Body of pancreas (tissue), 4 donors: ENCODE measurements around the gene NTMT1. TPM values are rescaled to one million over a fixed set of nuclear protein-coding genes. Genes with fewer than 3 reads are reported as not detected.
"Not testable (repeated sequence)": the region's sequence is repeated elsewhere in the genome, so short reads cannot be mapped to it uniquely, and the experiment has no call there.

Experiments
- ATAC-seq: fragments of 150-250 bp; one replicate; pipeline ENCODE4 v1.9.1; 2016
- DNase-seq, 4 donors: peaks; one replicate each; pipeline ENCODE4 v3.0.0-alpha.2; 2019
- H3K27ac ChIP-seq, 4 donors: fragments of 200-600 bp; sonication (generic); 1 replicate in 3 of 4; 2 replicates in 1 of 4; pipeline versions ENCODE4 v1.5.1 to v1.6.1; 2016 to 2019; ENCODE audit warnings: mild to moderate bottlenecking in 1 of 4, mixed read lengths in 1 of 4, moderate library complexity in 1 of 4
- H3K27me3 ChIP-seq, 2 donors: fragments of 200-600 bp; sonication (generic); one replicate each; pipeline ENCODE4 v1.6.0; 2016; ENCODE audit warnings: mild to moderate bottlenecking in 1 of 2
- H3K36me3 ChIP-seq, 2 donors: fragments of 200-600 bp; sonication (generic); replicated peaks in 1 of 2; 2 replicates each; pipeline ENCODE4 v1.5.1; 2016; ENCODE audit warnings: low read depth in 2 of 2; ENCODE audit not compliant: insufficient read depth in 1 of 2
- H3K4me1 ChIP-seq: fragments of 200-600 bp; sonication (generic); one replicate; pipeline ENCODE4 v1.6.0; 2016
- H3K4me3 ChIP-seq, 2 donors: fragments of 200-600 bp; sonication (generic); 1 replicate in 1 of 2; 2 replicates in 1 of 2; pipeline ENCODE4 v1.5.1; 2016 to 2019
- H3K9me3 ChIP-seq, 3 donors: fragments of 200-600 bp; sonication (generic); 1 replicate in 2 of 3; 2 replicates in 1 of 3; pipeline ENCODE4 v1.5.1; 2016
- POLR2A ChIP-seq, 3 donors: fragments of 450-650 bp; IDR thresholded peaks; one replicate each; pipeline ENCODE4 v1.6.1; 2016; ENCODE audit warnings: antibody characterized with exemption in 3 of 3, mild to moderate bottlenecking in 2 of 3
- WGBS, 2 donors: methylation state at CpG; one replicate each; pipeline ENCODE4 v1.1.5; 2017; 5-methylcytosine and 5-hydroxymethylcytosine counted together
- intact Hi-C: fragments of 100-400 bp; cut with DNase I; formaldehyde crosslinking; loops from one replicate; pipeline ENCODE4 v1.15.1; 2023
- total RNA-seq, 2 donors: library from RNA; depleted of rRNA; stranded (reverse); fragments of >200 nt; gene quantifications; one replicate each; pipeline ENCODE4 v1.1.0, GENCODE V29; 2016
- TF ChIP-seq, protein P1 (sequence below), 7 experiments: fragments of 450-650 bp in 4 of 7; fragments of 200-600 bp in 3 of 7; sonication (generic) in 3 of 7; IDR thresholded peaks; one replicate each; pipeline ENCODE4 v1.5.1; 2016 to 2019; ENCODE audit warnings: antibody characterized with exemption in 7 of 7

The NTMT1 gene
- total RNA-seq, 2 donors from 2014 or later = 11.2 to 14.5 TPM

DNA sequence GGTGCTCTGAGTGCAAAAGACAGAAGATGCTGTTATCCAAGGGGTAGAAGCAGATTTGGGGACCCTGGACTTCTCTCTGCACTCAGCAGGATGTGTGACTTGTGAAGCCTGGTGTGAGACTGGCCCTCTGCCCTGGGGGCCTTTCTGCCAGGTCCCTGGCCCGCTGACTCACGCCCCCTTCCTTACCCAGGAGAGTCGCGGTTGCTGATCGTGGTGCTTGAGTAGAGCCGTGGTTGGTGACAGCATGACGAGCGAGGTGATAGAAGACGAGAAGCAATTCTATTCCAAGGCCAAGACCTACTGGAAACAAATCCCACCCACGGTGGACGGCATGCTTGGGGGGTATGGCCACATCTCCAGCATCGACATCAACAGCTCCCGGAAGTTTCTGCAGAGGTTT, 6.5 kb downstream of the NTMT1 start:
- H3K27ac ChIP-seq = no peak overlapping the region
- H3K4me3 ChIP-seq = no peak overlapping the region
- peaks cover 7 to 18% of the 10 kb centered on the region in 2 donors for H3K36me3 ChIP-seq
- intact Hi-C loops = no loop called here
- no peak for ATAC-seq
- H3K9me3 ChIP-seq = no peaks in the 10 kb centered on the region
- no peak for TF ChIP-seq POLR2A (IDR thresholded peaks at IDR 0.05)
- TF ChIP-seq, protein P1, sequence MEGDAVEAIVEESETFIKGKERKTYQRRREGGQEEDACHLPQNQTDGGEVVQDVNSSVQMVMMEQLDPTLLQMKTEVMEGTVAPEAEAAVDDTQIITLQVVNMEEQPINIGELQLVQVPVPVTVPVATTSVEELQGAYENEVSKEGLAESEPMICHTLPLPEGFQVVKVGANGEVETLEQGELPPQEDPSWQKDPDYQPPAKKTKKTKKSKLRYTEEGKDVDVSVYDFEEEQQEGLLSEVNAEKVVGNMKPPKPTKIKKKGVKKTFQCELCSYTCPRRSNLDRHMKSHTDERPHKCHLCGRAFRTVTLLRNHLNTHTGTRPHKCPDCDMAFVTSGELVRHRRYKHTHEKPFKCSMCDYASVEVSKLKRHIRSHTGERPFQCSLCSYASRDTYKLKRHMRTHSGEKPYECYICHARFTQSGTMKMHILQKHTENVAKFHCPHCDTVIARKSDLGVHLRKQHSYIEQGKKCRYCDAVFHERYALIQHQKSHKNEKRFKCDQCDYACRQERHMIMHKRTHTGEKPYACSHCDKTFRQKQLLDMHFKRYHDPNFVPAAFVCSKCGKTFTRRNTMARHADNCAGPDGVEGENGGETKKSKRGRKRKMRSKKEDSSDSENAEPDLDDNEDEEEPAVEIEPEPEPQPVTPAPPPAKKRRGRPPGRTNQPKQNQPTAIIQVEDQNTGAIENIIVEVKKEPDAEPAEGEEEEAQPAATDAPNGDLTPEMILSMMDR (IDR thresholded peaks at IDR 0.05) = no peak
- DNase-seq = no peak
- H3K27me3 ChIP-seq = no peaks in the 10 kb centered on the region
- peaks cover 47% of the 10 kb centered on the region for H3K4me1 ChIP-seq
- 79 to 82% methylated on average over 13 of the region's 13 CpGs for WGBS, 2 donors

DNA sequence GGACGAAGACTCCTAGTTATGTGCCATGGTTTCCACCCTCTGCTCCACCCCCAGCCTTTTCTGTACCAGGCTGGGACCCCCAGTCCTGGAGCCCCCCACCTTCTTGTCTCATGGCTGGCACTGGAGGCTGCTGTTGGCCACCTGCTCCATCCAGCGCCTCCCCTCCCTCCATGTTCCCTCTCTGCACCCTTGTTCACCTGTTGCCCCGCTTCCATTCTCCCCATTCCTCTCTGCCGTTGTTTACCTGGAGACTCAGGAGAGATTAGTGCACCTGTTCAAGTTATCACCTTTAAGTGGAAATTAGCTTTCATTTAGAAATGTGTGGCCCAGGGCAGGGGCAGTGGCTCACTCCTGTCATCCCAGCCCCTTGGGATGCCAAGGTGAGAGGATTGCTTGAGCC, 7.2 kb downstream of the NTMT1 start:
- Histone ChIP-seq H3K4me1 (peaks cover 40% of the 10 kb centered on the region), H3K27ac (no peak overlapping the region), H3K27me3 (no peaks in the 10 kb centered on the region), H3K9me3 (no peaks in the 10 kb centered on the region), H3K36me3 (peaks cover 12 to 24% of the 10 kb centered on the region in 2 donors), H3K4me3 (no peak overlapping the region)
- 85% methylated on average over 4 of the region's 4 CpGs for WGBS, 2 donors
- no peak for DNase-seq
- ATAC-seq = no peak
- intact Hi-C loops = no loop called here
- TF ChIP-seq, protein P1 (IDR thresholded peaks at IDR 0.05) = no peak
- no peak for TF ChIP-seq POLR2A (IDR thresholded peaks at IDR 0.05)

DNA sequence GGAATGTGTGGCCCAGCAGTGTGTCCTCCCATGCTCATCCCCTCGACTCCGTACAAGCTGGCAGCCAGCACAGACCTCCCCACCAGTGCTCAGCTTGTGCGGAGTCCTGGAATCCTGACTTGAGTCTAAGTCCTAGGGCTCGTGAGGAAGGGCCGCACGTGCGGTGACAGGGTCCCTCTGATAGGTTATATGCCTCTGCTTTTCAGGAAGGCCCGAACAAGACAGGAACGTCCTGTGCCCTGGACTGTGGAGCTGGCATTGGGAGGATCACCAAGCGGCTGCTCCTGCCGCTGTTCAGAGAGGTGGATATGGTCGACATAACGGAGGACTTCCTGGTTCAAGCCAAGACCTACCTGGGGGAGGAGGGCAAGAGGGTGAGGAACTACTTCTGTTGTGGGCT, 7.9 kb downstream of the NTMT1 start:
- peaks cover 35% of the 10 kb centered on the region for H3K4me1 ChIP-seq
- ATAC-seq = no peak
- H3K9me3 ChIP-seq = no peaks in the 10 kb centered on the region
- H3K4me3 ChIP-seq = no peak overlapping the region
- H3K36me3 ChIP-seq = peaks cover 12 to 29% of the 10 kb centered on the region in 2 donors
- intact Hi-C loops = no loop called here
- DNase-seq = no peak
- WGBS, 2 donors = 77 to 93% methylated on average over 11 to 13 of the region's 13 CpGs
- TF ChIP-seq, protein P1 (IDR thresholded peaks at IDR 0.05) = no peak
- no peak for TF ChIP-seq POLR2A (IDR thresholded peaks at IDR 0.05)
- H3K27me3 ChIP-seq = no peaks in the 10 kb centered on the region
- H3K27ac ChIP-seq = no peak overlapping the region

DNA sequence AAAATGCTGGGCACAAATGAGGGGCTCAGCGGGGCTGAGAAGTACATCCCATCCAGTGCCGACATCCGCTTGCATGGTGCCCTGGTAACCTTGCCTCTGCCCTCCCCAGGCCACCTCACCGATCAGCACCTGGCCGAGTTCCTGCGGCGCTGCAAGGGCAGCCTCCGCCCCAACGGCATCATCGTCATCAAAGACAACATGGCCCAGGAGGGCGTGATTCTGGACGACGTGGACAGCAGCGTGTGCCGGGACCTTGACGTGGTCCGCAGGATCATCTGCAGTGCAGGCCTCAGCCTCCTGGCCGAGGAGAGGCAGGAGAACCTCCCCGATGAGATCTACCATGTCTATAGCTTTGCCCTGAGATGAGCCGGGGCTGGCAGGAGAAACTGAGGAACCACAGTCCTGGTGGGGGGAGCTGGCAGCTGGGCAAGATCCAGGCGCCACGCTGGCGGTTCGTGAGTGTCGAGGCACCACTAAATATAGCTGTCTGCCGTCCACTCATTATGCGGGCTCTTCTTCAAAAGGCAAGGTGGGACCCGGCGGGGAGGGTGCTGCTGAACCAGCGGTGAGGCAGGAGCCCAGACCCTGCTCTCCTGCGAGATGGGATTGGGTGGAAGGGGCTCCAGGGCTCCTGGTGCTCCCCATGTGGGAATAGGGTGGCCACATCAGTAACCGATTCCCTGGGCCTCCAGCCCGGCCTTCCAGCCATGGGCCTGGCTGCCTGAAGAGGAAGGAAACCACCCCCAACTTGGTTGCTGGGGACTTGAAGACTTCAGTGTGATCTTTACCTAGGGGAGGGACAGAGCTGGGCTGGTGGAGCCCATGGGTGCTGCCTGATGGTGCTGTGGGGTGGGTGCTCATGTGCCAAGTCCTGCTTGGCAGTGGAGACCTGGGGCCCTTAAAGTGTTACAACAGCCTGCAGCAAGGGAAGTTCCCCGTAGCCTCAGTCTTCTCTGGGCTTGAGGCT, 9.4 kb downstream of the NTMT1 start:
- intact Hi-C loops = no loop called here
- WGBS, 2 donors = 89 to 91% methylated on average over 12 to 34 of the region's 34 CpGs
- Histone ChIP-seq H3K9me3 (no peaks in the 10 kb centered on the region), H3K4me1 (peaks cover 35% of the 10 kb centered on the region), H3K27ac (no peak overlapping the region), H3K36me3 (peaks cover 12 to 31% of the 10 kb centered on the region in 2 donors), H3K27me3 (no peaks in the 10 kb centered on the region), H3K4me3 (no peak overlapping the region)
- no peak for TF ChIP-seq POLR2A (IDR thresholded peaks at IDR 0.05)
- TF ChIP-seq, protein P1 (IDR thresholded peaks at IDR 0.05) = no peak
- DNase-seq (no peak), ATAC-seq (no peak)

DNA sequence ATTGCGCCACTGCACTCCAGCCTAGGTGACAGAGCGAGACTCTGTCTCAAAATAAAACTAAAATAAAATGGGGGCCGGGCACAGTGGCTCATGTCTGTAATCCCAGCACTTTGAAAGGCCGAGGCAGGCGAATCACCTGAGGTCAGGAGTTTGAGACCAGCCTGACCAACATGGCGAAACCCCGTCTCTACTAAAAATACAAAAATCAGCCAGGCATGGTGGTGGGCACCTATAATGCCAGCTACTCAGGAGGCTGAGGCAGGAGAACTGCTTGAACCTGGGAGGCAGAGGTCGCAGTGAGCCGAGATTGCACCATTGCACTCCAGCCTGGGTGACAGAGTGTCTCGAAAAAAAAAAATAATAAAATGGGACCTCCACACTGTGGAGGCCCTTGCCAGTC, 10.4 kb downstream of the NTMT1 start:
- ATAC-seq, H3K27me3 ChIP-seq, intact Hi-C loops, H3K4me3 ChIP-seq, H3K9me3 ChIP-seq, DNase-seq, H3K27ac ChIP-seq: not testable (repeated sequence)
- Histone ChIP-seq H3K4me1 (peaks cover 35% of the 10 kb centered on the region), H3K36me3 (peaks cover 12 to 31% of the 10 kb centered on the region in 2 donors)
- 91 to 92% methylated on average over 10 of the region's 10 CpGs for WGBS, 2 donors
